HCT116 (cell line): ENCODE measurements around the gene TNFAIP3. TPM values are rescaled to one million over a fixed set of nuclear protein-coding genes. Genes with fewer than 3 reads are reported as not detected.

Experiments
- ATAC-seq: fragments of 200-7000 bp; cut with Tn5 transposase; 2 replicates; pipeline ENCODE4 v1.9.1; 2020; ENCODE audit warnings: mild to moderate bottlenecking, moderate library complexity
- BruUV-seq: library from RNA; stranded (reverse); fragments of 400-500 nt; replicated peaks from 2 replicates; lab custom pipeline; 2021; lab: Mats Ljungman, UMichigan
- CTCF ChIA-PET: fragments of 300-600 bp; sonication (Branson Sonifier 250); formaldehyde crosslinking; loops from one replicate; lab custom pipeline; 2021; ENCODE audit warnings: antibody characterized with exemption; lab: Charles Lee
- POLR2A ChIA-PET: fragments of 300-600, 350-600 bp; sonication (Branson Sonifier 250); formaldehyde crosslinking; loops from one replicate; lab custom pipeline; 2021; ENCODE audit warnings: antibody characterized with exemption; lab: Charles Lee
- RAD21 ChIA-PET, 2 experiments: fragments of 300-600 bp; sonication (Branson Sonifier 250); formaldehyde crosslinking; loops; one replicate each; lab custom pipeline; 2023; ENCODE audit warnings: low total read pairs in 2 of 2; ENCODE audit not compliant: uncharacterized antibody in 2 of 2, unreplicated experiment in 2 of 2, low non-redundant PET in 1 of 2; lab: Charles Lee
- DNase-seq: peaks from one replicate; pipeline ENCODE4 v3.0.0-alpha.2; 2010; ENCODE audit warnings: low read depth, low spot score
- H2AFZ ChIP-seq: fragments of 200-600 bp; shearing (Covaris generic), sonication (generic); 2 replicates; pipeline ENCODE4 v1.6.1; 2017; ENCODE audit warnings: low read depth, mixed run types, mixed read lengths, antibody characterized with exemption, low read length; ENCODE audit not compliant: poor library complexity, severe bottlenecking
- H3K27ac ChIP-seq: 2 replicates; pipeline ENCODE4 v1.5.1; 2012; ENCODE audit warnings: low read depth, low read length
- H3K27me3 ChIP-seq: fragments of 200-600 bp; sonication (generic); 2 replicates; pipeline ENCODE4 v1.6.1; 2016; ENCODE audit warnings: mixed run types, low read length, mixed read lengths; ENCODE audit not compliant: insufficient read depth
- H3K36me3 ChIP-seq, 2 experiments: fragments of 200-500 bp in 1 of 2; fragments of 200-600 bp in 1 of 2; sonication (Bioruptor generic) in 1 of 2; sonication (generic) in 1 of 2; 2 replicates each; pipeline versions ENCODE4 v1.5.1 to v1.6.1; 2014 to 2016; ENCODE audit warnings: low read length in 2 of 2, inconsistent platforms in 1 of 2, mixed read lengths in 1 of 2, mixed run types in 1 of 2; ENCODE audit not compliant: insufficient read depth in 2 of 2, control insufficient read depth in 1 of 2
- H3K4me1 ChIP-seq, 2 experiments: fragments of 200-600 bp in 1 of 2; sonication (generic) in 1 of 2; 2 replicates each; pipeline versions ENCODE4 v1.5.1 to v1.6.1; 2012 to 2017; ENCODE audit warnings: low read length in 2 of 2, inconsistent platforms in 1 of 2, mild to moderate bottlenecking in 1 of 2, mixed read lengths in 1 of 2, mixed run types in 1 of 2, moderate library complexity in 1 of 2; ENCODE audit not compliant: insufficient read depth in 2 of 2, control insufficient read depth in 1 of 2
- H3K4me2 ChIP-seq: fragments of 200-600 bp; sonication (generic); 2 replicates; pipeline ENCODE4 v1.6.1; 2017; ENCODE audit warnings: mixed run types, low read length, mixed read lengths
- H3K4me3 ChIP-seq, 2 experiments: fragments of 200-600 bp in 1 of 2; sonication (generic) in 1 of 2; replicated peaks in 1 of 2; 2 replicates each; pipeline ENCODE4 v1.5.1; 2011 to 2016; ENCODE audit warnings: low read length in 2 of 2, control low read depth in 1 of 2, low read depth in 1 of 2, mild to moderate bottlenecking in 1 of 2, mixed read lengths in 1 of 2, mixed run types in 1 of 2
- H3K79me2 ChIP-seq: fragments of 200-600 bp; sonication (generic); 2 replicates; pipeline ENCODE4 v1.6.1; 2017; ENCODE audit warnings: mild to moderate bottlenecking, mixed run types, low read length, moderate library complexity, mixed read lengths; ENCODE audit not compliant: insufficient read depth
- H3K9ac ChIP-seq: fragments of 200-600 bp; sonication (generic); 2 replicates; pipeline ENCODE4 v1.6.1; 2016; ENCODE audit warnings: low read length, mixed read lengths
- H3K9me2 ChIP-seq: fragments of 200-600 bp; sonication (generic), shearing (Covaris generic); 2 replicates; pipeline ENCODE4 v1.6.1; 2017; ENCODE audit warnings: mixed run types, mild to moderate bottlenecking, moderate library complexity; ENCODE audit not compliant: insufficient read depth
- H3K9me3 ChIP-seq, 2 experiments: fragments of 200-500 bp in 1 of 2; fragments of 200-600 bp in 1 of 2; sonication (Bioruptor generic) in 1 of 2; sonication (generic) in 1 of 2; 2 replicates each; pipeline ENCODE4 v1.6.1; 2014 to 2017; ENCODE audit warnings: low read length in 2 of 2, mixed read lengths in 2 of 2, inconsistent platforms in 1 of 2, low read depth in 1 of 2, mild to moderate bottlenecking in 1 of 2, mixed run types in 1 of 2, moderate library complexity in 1 of 2; ENCODE audit not compliant: control insufficient read depth in 1 of 2, insufficient read depth in 1 of 2
- H4K20me1 ChIP-seq: fragments of 200-600 bp; sonication (generic), shearing (Covaris generic); 2 replicates; pipeline ENCODE4 v1.6.1; 2017; ENCODE audit warnings: mixed run types, mild to moderate bottlenecking, moderate library complexity; ENCODE audit not compliant: insufficient read depth
- EGR1 ChIP-seq: IDR thresholded peaks from 2 replicates; pipeline ENCODE4 v1.6.1; 2012; ENCODE audit warnings: low read depth
- FOSL1 ChIP-seq: IDR thresholded peaks from 2 replicates; pipeline ENCODE4 v1.6.1; 2012; ENCODE audit warnings: low read depth
- MAX ChIP-seq: IDR thresholded peaks from 2 replicates; pipeline ENCODE4 v1.6.1; 2012
- TCF7L2 ChIP-seq: IDR thresholded peaks from 2 replicates; pipeline ENCODE4 v1.7.0; 2011; ENCODE audit warnings: borderline replicate concordance, inconsistent platforms; ENCODE audit not compliant: insufficient read depth, insufficient read length; ENCODE audit errors: extremely low read depth
- ZFX ChIP-seq: fragments of 450-650 bp; IDR thresholded peaks from 2 replicates; pipeline ENCODE4 v1.6.1; 2017
- ZNF274 ChIP-seq: fragments of 200-500 bp; sonication (Bioruptor generic); IDR thresholded peaks from 2 replicates; pipeline ENCODE4 v1.6.1; 2014; ENCODE audit warnings: mild to moderate bottlenecking, low read depth, low read length, inconsistent platforms
- intact Hi-C: fragments of 100-400 bp; cut with micrococcal nuclease; formaldehyde crosslinking; loops from 2 replicates; pipeline ENCODE4 v1.10.0; 2022
- total RNA-seq: library from RNA; stranded (reverse); gene quantifications from one replicate; pipeline ENCODE4 v1.2.1, GENCODE V29; 2021; ENCODE audit not compliant: unreplicated experiment
- TF ChIP-seq, protein P1 (sequence below), 3 experiments: fragments of 200-600 bp in 1 of 3; sonication (generic) in 1 of 3; IDR thresholded peaks in 2 of 3; conservative IDR thresholded peaks in 1 of 3; 2 replicates each; pipeline ENCODE4 v1.5.1; 2012 to 2017; ENCODE audit warnings: low read depth in 2 of 3, low read length in 2 of 3, antibody characterized with exemption in 1 of 3, borderline replicate concordance in 1 of 3, control low read depth in 1 of 3, mild to moderate bottlenecking in 1 of 3, mixed read lengths in 1 of 3, mixed run types in 1 of 3, moderate library complexity in 1 of 3; ENCODE audit not compliant: insufficient read depth in 1 of 3
- TF ChIP-seq, protein P2 (sequence below): IDR thresholded peaks from 2 replicates; pipeline ENCODE4 v1.6.1; 2012

The TNFAIP3 gene
- total RNA-seq, 1 experiment from 2014 or later, result 4.4 TPM

- no peak overlapping the region for H3K4me3 ChIP-seq
- no peak overlapping the region for H3K4me2 ChIP-seq
- H3K79me2 ChIP-seq, result no peaks in the 10 kb centered on the region
- intact Hi-C loops, result no loop called here
- no peaks in the 10 kb centered on the region for H4K20me1 ChIP-seq
- no peaks in the 10 kb centered on the region for H3K9me2 ChIP-seq
- no peaks in the 10 kb centered on the region for H3K27me3 ChIP-seq
- BruUV-seq, result no TSS peak
- no peaks in the 10 kb centered on the region for H3K36me3 ChIP-seq
- ChIA-PET CTCF (no interaction called here), RAD21 (no interaction called here), POLR2A (interaction anchor here (1.0 kb wide), 1 partner anchor 14 kb away, joined by 4 read pairs; no protein-coding TSS in a partner anchor)
- no peak for ATAC-seq
- H2AFZ ChIP-seq, result no peak overlapping the region
- TF ChIP-seq EGR1 (no peak), TCF7L2 (no peak), ZNF274 (no peak), FOSL1 (no peak), MAX (no peak)
- no peak overlapping the region for H3K27ac ChIP-seq
- H3K4me1 ChIP-seq, result peaks cover 0 to 21% of the 10 kb centered on the region in 2 experiments; a peak in 2 of 4 replicates
- H3K9me3 ChIP-seq, result no peaks in the 10 kb centered on the region
- no peak overlapping the region for H3K9ac ChIP-seq
- DNase-seq, result no peak
These were observed 42.2 kb upstream of the TNFAIP3 start for GRCh38 chr6:137824896-137825295.

- Histone ChIP-seq H3K27ac (no peak overlapping the region), H3K27me3 (no peaks in the 10 kb centered on the region), H2AFZ (peak overlapping the region; percentile 32), H3K4me1 (peaks cover 4 to 44% of the 10 kb centered on the region in 2 experiments; a peak in 3 of 4 replicates), H3K4me3 (no peak overlapping the region), H3K4me2 (no peak overlapping the region), H3K79me2 (no peaks in the 10 kb centered on the region), H3K9me3 (no peaks in the 10 kb centered on the region), H4K20me1 (no peaks in the 10 kb centered on the region), H3K36me3 (no peaks in the 10 kb centered on the region), H3K9me2 (no peaks in the 10 kb centered on the region), H3K9ac (no peak overlapping the region)
- intact Hi-C loops, result no loop called here
- ChIA-PET CTCF (no interaction called here), POLR2A (no interaction called here), RAD21 (interaction anchor here in 1 of 2 experiments (0.5 kb wide), 1 partner anchor 39 kb away, joined by 3 read pairs; no protein-coding TSS in a partner anchor)
- no TSS peak for BruUV-seq
- TF ChIP-seq, protein P1, sequence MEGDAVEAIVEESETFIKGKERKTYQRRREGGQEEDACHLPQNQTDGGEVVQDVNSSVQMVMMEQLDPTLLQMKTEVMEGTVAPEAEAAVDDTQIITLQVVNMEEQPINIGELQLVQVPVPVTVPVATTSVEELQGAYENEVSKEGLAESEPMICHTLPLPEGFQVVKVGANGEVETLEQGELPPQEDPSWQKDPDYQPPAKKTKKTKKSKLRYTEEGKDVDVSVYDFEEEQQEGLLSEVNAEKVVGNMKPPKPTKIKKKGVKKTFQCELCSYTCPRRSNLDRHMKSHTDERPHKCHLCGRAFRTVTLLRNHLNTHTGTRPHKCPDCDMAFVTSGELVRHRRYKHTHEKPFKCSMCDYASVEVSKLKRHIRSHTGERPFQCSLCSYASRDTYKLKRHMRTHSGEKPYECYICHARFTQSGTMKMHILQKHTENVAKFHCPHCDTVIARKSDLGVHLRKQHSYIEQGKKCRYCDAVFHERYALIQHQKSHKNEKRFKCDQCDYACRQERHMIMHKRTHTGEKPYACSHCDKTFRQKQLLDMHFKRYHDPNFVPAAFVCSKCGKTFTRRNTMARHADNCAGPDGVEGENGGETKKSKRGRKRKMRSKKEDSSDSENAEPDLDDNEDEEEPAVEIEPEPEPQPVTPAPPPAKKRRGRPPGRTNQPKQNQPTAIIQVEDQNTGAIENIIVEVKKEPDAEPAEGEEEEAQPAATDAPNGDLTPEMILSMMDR (IDR thresholded peaks at IDR 0.05 in 2 of 3, conservative IDR thresholded peaks at IDR 0.05 in 1 of 3; ENCODE audit: borderline replicate concordance in 1 of 3, insufficient read depth in 1 of 3, low read depth in 2 of 3, low read length in 2 of 3), result no peak
- TF ChIP-seq EGR1 (no peak), ZFX (no peak)
- TF ChIP-seq, protein P2, sequence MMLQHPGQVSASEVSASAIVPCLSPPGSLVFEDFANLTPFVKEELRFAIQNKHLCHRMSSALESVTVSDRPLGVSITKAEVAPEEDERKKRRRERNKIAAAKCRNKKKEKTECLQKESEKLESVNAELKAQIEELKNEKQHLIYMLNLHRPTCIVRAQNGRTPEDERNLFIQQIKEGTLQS, result no peak
- no peak for ATAC-seq
- DNase-seq, result no peak
These were observed 39.6 kb upstream of the TNFAIP3 start for GRCh38 chr6:137827411-137827940.
